HG03558 (cell line): Measurements from ENCODE around the gene GAPVD1.

Experiments
- ATAC-seq: cut with Tn5 transposase; IDR thresholded peaks from one replicate; pipeline ENCODE4 v1.9.1; 2021; ENCODE audit warnings: moderate number of reproducible peaks; ENCODE audit not compliant: unreplicated experiment; ENCODE audit errors: extremely low read depth

Gene GAPVD1

GRCh38 chr9:125361837-125362531 is 100.4 kb downstream of the GAPVD1 start:
- no peak for ATAC-seq

DNA sequence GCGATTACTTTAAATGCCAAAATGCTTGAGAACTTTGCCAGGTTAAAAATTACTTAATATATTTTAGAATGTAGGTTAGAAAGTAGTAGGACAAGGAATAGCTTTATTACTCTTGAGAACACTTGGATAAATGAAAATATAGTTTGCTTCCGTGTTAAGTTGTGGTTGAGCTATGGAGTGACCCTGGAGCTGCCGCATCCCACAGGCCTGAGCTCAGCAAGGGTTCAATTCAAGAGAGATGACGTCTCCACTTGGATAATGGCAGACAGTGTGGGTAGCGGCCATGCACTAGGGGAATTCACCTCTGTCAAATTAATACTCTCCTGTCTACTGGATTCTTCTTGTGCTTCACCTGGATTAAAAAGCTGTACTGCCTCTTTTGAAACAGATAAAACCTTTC is 105.0 kb downstream of the GAPVD1 start:
- no peak for ATAC-seq

- no peak for ATAC-seq
Measured at GRCh38 chr9:125370786-125371185, 109.2 kb downstream of the GAPVD1 start.

GRCh38 chr9:125372441-125373226 is 111.0 kb downstream of the GAPVD1 start:
- no peak for ATAC-seq

- ATAC-seq, result no peak
Measured at GRCh38 chr9:125374443-125375309, 113.0 kb downstream of the GAPVD1 start.

- ATAC-seq, result no peak
Measured at GRCh38 chr9:125375820-125376219, 114.2 kb downstream of the GAPVD1 start.

GRCh38 chr9:125376261-125377226 is 114.9 kb downstream of the GAPVD1 start:
- ATAC-seq, result no peak

DNA sequence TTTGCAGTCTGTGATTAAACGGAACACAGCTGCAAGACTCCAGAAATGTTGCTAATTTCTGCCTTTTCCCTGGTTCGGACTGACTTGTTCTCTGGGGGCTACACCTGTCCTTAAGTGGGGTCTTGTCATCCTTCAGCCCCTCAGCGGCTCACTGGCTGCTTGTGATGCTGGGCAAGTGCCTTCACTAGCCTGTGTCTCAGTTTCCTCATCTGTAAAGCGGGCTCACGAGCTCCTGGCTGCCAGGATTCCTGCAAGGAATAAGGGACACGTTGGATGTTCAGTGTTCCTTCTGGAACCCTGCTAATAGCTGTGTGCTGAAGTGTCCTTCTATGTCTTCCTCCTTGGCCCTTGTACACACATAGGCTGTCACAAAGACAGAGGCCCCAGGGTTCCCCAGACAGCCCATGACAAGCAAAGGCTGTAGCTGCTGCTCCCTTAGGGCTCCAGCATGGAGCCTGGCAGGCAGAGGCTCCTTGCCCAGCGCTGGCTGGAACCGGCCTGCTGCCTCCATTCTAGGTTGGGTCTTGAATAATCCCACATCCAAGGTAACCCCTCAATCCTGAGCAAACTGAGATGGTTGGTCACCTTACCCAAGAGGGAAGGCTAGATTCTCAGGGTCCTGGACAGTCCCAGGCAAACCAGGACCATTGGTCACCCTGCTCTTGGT is 116.1 kb downstream of the GAPVD1 start:
- no peak for ATAC-seq

GRCh38 chr9:125378778-125379177 is 117.2 kb downstream of the GAPVD1 start:
- ATAC-seq, result no peak

DNA sequence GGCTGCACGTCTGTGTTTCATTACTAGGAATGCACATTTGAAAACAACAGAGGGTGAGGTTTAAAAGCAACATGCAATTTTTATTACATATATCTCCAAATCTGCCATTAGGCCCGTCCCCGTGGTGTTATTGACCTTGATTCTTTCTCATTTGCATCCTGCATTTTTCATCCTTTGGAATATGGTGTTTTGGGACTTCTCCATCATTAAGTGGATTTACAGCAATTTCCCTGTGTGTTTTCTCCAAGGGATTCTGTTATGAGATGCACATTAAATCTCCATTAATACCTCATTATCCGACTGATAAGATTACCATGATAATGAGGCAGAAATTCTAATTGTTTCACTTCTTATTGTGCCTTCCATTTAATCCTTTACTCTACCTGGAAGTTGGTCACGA is 117.6 kb downstream of the GAPVD1 start:
- no peak for ATAC-seq

GRCh38 chr9:125380406-125380805 is 118.8 kb downstream of the GAPVD1 start:
- no peak for ATAC-seq

- ATAC-seq, result no peak
Measured at GRCh38 chr9:125387861-125388524, 126.4 kb downstream of the GAPVD1 start.

- ATAC-seq, result no peak
Measured at GRCh38 chr9:125388978-125389377, 127.4 kb downstream of the GAPVD1 start.

- ATAC-seq, result no peak
Measured at GRCh38 chr9:125391704-125392103, 130.1 kb downstream of the GAPVD1 start.

DNA sequence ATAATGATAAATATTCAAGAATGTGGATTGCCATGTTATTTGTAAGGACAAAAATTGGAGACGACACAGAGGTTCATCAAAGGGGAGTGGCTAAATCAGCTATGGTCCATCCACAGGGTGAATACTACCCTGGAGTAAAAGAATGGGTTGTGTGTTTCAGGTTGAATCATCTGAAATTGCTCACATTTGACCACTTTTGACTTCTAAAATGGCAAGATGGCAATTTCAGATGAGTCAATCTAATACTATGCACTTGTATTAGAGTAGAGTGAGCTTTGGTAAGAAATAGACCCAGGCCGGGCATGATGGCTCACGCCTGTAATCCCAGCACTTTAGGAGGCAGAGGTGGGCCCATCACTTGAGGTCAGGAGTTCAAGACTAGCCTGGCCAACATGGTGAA is 131.8 kb downstream of the GAPVD1 start:
- ATAC-seq, result no peak

DNA sequence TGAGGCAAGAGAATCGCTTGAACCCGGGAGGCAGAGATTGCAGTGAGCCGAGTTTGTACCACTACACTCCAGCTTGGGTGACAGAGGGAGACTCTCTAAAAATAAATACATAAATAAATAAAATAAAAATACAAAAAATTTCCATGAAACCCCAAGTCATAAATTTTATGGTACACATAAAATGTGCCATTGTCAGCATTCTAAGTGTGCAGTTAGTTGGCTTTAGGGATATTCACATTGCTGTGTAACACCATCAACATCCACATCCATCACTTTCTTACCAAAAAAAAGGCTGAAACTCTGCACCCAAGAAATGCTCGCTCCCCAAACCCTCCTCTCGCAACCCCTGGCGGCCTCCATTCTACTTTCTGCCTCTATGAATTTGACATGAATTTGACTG is 135.2 kb downstream of the GAPVD1 start:
- ATAC-seq, result no peak

- no peak for ATAC-seq
Measured at GRCh38 chr9:125397736-125398135, 136.1 kb downstream of the GAPVD1 start.

GRCh38 chr9:125398243-125398642 is 136.6 kb downstream of the GAPVD1 start:
- no peak for ATAC-seq

GRCh38 chr9:125399165-125399564 is 137.5 kb downstream of the GAPVD1 start:
- ATAC-seq, result no peak
